Cerebellar nuclear complex (tissue), 1 donor: ENCODE measurements around the gene APOL2.
"Not testable (repeated sequence)": the region's sequence is repeated elsewhere in the genome, so short reads cannot be mapped to it uniquely, and the experiment has no call there.

Experiments
- DNase-seq, 2 experiments: peaks; one replicate each; lab custom pipeline; 2025; lab: John Stamatoyannopoulos, UW

Gene APOL2

DNA sequence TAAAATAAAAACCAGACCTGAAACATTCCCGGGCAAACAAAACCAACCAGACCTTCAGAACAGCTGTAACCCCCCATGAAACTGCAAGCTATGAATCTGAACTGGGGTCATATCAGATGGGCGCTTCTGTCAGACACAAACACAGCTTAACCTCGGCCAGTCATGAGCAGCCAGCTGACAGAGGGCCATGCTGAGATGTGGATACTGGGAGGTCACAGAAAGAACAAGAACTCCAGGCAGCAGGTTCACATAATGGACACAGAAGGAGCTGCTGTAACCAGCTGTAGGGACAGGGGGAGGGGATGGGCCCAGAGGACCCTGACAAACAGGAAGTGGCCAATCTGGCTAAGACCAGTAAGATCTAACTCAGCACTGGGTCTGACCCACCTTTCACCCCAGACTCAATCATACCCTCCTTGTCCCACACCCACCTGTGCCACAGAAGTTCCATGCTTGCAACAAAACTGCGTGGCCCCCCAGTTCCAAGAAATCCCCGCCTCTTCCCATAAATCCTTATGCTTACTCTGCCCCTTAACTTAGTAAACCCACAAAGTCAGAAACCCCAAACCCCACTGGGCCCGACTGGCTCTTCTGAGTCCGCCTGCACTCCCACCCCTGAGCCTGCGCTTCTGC, 41.7 kb downstream of the APOL2 start:
- DNase-seq = no peak

DNA sequence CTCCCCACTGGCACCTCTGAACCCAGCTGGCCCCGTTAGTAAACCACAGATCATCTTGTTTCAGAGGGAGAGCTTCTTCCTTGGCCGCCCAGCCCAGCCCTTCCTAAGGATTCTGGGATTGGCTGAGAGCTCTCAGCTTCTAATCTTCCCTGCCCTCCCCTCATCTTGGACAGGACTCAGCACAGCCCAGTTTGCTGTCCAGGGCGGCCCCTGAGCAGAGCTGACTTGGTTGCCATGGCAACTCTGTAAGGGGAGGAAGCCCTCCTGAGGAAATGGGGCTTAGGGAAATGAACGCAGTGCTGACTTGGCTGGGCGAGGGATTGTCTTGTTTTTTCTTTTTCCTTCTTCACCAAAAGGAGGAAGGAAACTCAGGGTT, 42.3 kb downstream of the APOL2 start:
- DNase-seq = no peak

DNA sequence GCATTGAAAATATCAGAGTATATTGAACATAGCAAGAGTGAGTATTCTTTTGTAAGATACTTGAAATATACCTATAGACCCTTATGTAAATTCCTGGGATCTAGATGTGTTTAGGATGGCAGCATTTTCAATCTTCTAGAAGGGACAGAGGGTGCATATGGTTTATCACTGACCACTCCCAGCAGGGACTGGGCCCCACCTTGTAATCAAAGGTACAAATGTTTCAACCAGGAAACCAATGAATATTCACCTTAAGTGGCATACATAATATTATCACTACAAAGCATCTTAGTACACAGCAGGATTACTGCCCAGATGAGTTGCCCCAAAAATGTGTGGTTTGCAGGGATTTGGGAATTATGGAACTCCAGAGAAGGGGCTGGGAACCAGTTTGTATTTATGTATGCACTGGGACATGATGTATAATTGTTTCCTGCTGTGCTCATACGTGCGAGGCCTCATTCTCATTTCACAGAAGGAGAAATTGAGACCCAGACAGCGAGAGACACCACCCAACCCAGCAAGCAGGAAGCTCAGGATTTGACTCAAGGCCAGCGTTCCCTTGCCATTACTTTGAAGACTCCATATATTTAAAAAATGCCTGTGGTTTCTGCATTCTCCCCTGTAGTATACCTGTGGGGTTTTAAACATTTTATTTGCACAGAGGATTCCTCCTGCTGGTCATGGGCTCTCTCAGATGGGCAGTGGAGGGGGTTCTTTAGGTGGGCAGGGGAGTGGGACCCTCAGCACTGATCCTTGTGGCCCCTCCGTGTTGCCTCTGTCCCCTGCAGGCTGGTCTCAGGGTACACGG, 42.9 kb downstream of the APOL2 start:
- DNase-seq = no peak

DNA sequence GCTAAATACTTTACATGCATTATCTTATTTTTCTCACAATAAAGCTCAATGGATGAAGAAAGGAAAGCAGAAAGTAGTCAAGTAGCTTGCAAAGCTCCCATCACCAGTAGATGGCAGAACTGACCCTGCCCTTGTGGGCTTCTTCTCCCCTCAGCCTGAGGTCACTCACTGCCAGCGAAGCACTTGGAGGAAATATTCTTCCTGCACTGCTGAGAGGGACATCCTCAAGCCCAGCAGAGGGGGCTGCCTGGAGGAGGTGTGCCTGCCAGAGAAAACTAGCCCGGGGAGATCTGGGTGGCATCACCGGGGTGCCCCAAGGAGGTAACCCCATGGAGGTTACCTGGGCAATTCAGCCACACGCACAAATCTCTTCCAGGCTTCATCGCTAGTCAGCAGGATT, 44.4 kb downstream of the APOL2 start:
- DNase-seq = peak; percentile 9 to 57

DNA sequence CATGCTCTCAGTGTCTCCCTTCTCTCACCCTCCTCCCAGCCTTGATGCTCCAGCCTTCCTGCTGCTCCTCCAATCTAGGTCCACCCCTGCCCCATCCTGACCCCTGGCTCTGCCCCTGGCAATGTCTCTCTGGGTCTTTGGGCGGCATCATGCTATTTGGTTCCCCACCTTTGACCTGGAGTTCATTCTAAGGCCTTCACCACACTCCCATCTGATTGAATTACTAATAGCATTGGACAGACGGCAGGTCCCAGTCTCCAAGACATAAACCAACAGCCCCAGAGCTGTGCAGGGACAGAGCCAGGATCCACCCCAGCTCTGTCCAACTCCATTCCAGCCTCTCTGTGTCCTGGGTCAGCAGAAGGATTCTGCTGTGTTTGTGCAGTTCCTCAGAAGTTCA, 44.9 kb downstream of the APOL2 start:
- DNase-seq = no peak

DNA sequence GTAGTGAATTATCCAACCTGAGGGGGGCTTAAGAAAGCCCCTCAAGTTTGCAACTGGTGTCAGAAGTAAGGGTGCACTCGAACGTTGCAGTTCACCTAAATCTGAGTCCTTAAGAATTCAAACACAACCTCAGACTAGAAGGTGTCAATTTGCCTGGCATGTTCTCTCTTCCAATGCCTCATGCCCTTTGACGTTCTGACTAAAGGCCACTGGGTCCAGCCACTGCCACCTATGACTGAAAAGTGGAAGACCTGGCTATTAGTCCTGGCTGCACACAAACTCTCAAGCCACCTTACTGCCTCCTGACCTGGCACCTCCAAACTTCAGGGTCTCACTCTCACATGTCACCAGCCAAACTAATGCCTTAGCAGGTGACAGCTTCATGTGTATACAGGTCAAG, 45.8 kb downstream of the APOL2 start:
- no peak for DNase-seq

DNA sequence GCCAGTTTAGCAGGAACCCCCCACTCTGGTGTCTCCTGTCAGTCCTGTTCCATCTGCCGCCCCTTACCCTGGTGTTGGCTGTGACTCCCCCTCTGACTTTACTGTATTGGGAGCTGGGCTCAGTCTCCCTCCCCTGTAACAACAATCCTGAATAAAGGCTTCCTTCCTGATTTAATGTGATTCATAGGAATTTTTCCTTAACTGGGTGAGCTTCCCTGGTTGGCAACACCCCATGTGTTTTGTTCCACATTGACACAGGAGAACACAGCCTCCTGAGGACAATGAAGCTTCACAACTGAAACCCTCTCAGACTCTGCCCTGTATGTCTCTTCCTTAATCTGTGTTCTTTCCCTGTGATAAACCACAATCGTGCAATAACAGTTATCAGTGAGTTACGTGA, 46.2 kb downstream of the APOL2 start:
- DNase-seq = no peak

DNA sequence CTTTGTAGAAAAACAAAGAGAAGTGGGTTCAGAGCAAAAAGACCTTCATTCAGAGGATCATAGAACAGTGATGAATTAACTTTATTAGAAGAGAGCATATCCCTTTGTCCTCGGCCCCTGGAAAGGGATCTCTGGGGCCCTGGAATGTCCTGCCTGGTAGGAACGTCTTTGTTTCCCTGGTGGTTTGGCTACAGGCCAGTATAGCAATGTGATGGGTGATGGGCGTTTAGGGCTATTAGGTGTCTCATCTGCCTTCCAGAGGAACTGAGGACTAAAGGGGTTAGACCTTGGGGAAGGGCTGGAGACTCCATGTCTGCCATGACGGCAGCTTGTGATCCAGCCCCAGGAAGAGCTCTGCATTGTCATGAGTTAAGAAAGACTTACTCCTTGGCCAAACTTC, 46.8 kb downstream of the APOL2 start:
- no peak for DNase-seq

DNA sequence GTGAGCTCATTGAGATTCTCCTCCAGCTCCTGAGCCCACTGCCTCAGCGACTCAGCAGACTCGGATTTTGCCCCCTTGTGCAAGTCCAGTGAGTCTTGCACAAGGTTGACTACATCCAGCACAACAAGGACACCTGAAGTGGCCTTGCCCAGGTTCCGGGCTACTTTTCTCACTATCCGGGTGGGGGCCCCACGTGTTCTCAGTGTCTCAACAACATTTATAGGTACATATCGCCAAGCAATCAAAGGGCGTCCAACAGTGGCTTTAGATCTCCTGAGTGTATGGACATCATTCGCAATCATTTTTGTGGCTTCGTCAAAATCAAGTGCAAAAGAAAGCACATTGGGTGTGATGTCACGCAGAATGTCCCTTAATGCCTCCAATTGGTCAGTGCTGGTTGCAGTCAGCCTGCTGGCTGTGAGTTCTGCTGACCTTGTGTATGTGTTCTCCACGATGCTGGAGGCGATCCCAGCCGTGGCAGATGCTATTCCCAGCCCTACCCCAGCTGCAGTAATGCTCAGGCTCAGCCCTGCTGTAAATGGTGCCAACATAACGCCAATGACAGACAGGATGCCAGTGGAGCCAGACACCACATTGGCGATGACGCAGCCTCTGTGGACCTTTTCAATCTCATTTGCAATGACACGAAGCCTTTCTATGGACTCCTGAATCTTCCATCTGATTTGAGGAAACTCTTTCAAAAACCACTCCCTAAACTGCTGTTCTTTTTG, 48.1 kb downstream of the APOL2 start:
- DNase-seq = no peak

DNA sequence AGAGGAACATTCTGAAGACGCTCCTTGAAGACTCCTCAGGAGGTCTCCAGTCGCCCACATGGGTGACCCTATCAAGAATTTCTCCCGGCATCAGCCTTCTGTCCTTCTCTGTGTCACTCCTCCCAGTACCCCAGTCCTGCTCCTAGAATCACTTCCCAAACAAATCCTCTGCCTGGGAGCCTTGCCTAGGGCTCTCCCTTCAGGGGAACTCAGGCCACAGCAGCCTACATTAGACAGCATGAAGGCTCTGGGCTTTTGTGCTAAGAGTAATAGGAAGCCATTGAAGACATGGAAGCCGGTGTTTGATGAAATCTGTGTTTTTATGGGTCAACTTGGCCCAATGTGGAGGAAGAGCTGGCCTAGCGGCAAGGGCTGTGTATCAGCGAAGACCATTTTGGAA, 51.5 kb downstream of the APOL2 start:
- DNase-seq = not testable (repeated sequence)

DNA sequence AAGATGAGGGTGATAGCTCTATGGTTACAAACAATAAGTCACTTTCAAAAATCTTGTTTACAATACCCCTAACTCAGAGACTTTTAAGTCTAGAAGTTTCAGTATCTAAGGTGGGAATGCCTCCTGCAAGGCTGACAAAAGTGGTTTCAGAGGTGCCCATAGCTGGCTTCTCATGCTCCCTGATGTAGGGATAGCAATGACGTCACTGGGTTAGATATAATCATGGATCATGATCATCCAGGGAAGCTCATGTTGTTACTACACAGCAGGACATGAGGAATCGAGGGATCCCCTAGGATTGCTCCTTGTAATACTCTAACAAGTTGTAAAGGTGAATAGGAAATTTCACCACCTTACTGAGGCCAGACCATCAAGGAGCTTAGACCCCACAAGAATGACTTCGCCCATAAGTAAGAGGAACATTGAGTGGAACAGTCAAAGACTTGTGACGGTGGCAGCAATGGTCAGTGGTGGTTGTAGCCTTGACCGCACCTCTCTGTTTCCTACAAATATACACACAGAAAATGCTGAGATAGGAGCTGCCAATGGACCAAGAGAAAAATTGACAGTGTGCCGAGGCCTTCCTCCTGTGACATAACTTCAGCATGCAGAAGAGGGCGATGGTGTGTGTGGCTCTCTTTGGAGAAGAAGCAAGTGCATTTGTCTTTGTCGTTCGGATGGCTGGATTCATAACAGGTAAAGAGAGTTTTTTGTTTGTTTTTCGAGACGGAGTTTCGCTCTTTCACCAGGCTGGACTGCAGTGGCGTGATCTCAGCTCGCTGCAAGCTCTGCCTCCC, 53.3 kb downstream of the APOL2 start:
- no peak for DNase-seq

DNA sequence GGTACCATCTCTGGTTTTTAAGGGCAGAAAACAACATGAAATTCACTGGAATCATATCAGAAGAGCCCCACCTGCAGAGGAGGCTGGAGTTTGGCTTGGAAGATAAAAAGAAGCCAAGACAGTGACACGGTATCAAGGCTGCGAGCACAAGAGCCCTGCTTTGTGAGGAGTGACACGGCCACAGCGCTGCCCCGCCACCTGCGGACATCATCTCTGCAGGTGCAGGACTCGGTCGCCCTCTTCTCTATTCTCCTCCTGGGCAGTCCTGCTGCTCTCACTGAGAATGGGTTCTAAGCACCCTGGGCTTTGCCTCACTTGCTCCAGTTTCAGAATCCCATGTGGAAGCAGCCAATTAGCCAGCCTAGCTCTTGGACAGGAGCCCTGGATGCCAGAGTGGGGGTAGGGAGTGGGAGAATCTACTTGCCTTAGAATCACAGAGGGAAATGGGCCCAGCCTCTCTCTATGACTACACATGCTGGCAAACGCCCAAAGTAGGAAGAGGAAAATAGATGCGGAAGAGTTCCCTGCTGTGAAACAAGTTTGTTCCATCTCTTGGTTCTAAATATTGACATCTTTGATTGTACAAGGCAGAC, 54.8 kb downstream of the APOL2 start:
- no peak for DNase-seq

DNA sequence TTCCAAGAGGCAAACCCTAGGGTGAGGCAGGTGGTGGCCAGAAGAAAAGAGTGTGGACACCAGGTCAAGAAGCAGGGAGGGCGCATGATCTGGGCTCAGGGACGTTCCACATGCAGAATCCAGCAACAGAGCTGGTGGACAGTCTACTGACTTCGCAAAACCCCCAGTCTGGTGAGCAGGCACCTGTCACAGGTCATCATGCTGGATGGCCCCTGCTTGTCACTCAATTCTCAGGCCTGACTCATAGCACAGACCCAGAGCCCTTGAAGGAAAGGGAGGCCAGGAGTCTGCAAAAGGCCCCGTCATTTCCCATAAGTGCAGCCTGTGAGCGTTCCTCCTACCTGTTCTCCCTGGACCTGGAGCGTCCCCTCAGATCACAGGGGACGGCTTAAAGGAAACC, 55.9 kb downstream of the APOL2 start:
- no peak for DNase-seq

DNA sequence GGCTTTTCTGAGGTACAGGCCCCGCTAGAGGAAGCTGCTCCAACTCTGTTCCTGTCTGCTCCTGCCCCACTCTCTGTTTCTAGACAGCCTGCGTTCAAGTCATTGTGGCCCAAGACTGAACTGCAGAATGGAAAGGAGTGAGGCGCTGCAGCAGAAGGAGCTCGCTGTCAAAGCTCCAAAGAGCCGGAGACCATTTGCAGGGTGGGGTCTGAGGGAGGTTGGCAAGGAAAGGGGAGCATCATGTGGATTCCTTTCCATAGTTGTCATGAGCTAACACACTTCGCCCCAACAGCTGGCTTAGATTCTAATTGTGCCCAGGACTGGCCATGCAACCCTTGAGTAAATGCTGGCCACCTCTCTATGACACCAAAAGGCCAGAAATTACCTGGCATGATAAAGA, 56.5 kb downstream of the APOL2 start:
- DNase-seq = no peak

DNA sequence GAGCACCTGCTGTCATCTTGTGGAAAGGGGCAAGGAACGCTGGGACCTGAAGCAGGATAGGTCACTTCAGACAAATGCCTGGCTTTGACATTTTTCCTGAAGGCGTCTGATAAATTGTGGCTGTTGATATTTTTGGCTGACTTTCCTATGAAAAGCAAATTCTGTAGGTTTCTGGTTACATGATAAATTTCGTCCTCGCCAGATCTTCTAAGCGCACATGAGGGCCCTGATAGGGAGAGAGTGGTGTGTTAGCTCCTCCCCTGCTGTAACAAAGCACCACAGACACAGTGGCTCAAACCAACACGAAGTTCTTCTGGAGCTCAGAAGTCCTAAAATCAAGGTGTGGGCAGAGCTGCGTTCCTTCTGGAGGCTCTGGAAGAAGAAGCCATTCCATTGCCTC, 57.3 kb downstream of the APOL2 start:
- no peak for DNase-seq

DNA sequence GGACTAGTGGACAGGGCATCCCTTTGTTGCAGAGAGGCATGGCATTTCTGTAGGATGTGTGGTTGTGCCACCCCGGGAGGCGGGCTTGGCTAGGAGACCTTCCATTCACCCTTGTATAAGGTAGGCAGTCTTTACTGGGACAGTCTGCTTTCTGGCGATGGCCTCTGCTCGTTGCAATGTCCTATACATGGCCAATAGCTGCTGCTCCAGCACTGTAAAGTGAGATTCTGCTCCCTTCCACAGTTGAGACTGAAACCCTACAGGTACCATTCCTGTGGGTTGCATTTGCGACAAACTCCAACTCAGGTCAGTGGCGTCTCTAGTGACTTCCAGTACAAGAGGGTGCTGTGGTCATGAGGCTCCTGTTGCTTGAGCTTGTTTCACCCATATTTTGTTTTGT, 58.4 kb downstream of the APOL2 start:
- DNase-seq = no peak

DNA sequence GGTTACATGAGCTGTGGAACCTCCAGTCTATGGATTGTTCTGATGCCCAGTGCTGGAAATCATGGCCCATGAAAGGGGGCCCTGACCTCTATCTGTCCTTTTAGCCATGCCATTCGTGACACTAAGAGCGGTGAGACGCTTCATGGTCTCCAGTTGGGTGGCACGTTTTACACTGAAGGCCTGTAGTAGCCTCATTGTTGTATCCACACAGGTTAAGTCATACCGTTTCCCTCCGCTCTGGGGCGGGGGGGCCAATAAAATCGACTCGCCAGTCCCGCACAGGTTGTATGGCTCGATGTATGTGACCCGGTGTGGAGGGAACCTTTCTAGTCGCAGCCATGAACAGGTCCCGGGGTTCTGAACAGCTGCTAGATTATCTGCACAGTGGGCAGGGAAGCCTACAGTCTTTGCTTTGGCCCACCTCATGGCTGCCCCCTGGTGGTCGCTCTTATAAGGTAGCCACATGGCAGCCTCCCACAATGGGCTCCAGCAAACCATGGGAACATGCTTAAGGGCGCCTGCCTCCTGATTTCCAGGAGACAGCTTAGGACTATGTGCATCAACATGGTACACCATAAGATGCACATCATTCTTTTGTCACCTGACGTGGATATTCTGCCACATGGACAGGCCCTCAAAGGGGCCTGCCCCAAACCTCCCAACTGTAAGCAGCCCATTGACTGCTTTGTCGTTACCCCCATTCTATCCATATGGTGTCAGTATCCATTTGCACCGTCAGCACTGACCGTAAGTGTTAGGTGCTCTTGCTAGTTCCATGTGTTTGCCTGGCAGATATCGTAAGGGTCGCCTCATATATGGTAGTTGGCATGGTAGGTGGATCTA, 59.1 kb downstream of the APOL2 start:
- no peak for DNase-seq

DNA sequence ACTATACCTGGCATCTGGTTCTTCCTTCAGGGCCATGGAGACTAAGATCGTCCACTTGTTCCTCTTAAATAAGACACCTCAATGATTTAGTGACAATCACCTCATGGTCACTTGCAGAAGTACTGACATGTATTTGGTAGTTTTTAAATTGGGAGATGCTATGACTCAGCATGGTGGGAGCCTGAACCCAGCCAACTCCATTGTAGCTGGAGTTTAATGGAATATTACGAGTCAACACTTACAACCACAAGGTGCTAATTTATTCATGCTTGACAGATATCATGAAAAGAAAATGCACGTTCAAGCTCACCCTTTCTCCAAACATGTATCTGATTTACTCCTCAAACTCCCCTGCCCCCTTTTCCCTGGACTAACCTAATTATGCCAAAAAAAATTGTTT, 62.2 kb downstream of the APOL2 start:
- no peak for DNase-seq
